Effector memory CD4-positive, alpha-beta T cell (primary cell): ENCODE measurements around the gene CEP170B.
"Not testable (repeated sequence)": the region's sequence is repeated elsewhere in the genome, so short reads cannot be mapped to it uniquely, and the experiment has no call there.

Experiments
- DNase-seq, 3 donors: peaks; one replicate each; pipeline ENCODE4 v3.0.0-alpha.2; 2020
- H3K27ac ChIP-seq: 2 replicates; pipeline ENCODE4 v1.7.0; 2013; ENCODE audit warnings: mild to moderate bottlenecking, low read length, moderate library complexity; ENCODE audit not compliant: insufficient read depth, poor library complexity, severe bottlenecking
- H3K27me3 ChIP-seq: replicated peaks from 2 replicates; pipeline ENCODE4 v1.7.0; 2013; ENCODE audit warnings: mild to moderate bottlenecking, low read length; ENCODE audit not compliant: insufficient read depth, control insufficient read depth, poor library complexity, severe bottlenecking
- H3K36me3 ChIP-seq: 2 replicates; pipeline ENCODE4 v1.7.0; 2013; ENCODE audit warnings: mild to moderate bottlenecking, low read length, moderate library complexity; ENCODE audit not compliant: control insufficient read depth, insufficient read depth
- H3K4me1 ChIP-seq: 2 replicates; pipeline ENCODE4 v1.7.0; 2013; ENCODE audit warnings: low read length, mild to moderate bottlenecking; ENCODE audit not compliant: control insufficient read depth, insufficient read depth, poor library complexity, severe bottlenecking
- H3K4me3 ChIP-seq: 2 replicates; pipeline ENCODE4 v1.7.0; 2013; ENCODE audit warnings: low read length, low read depth, mild to moderate bottlenecking; ENCODE audit not compliant: insufficient read depth, poor library complexity, severe bottlenecking
- H3K9me3 ChIP-seq: 2 replicates; pipeline ENCODE4 v1.7.0; 2013; ENCODE audit warnings: mild to moderate bottlenecking, low read length, moderate library complexity; ENCODE audit not compliant: control insufficient read depth

The CEP170B gene

DNA sequence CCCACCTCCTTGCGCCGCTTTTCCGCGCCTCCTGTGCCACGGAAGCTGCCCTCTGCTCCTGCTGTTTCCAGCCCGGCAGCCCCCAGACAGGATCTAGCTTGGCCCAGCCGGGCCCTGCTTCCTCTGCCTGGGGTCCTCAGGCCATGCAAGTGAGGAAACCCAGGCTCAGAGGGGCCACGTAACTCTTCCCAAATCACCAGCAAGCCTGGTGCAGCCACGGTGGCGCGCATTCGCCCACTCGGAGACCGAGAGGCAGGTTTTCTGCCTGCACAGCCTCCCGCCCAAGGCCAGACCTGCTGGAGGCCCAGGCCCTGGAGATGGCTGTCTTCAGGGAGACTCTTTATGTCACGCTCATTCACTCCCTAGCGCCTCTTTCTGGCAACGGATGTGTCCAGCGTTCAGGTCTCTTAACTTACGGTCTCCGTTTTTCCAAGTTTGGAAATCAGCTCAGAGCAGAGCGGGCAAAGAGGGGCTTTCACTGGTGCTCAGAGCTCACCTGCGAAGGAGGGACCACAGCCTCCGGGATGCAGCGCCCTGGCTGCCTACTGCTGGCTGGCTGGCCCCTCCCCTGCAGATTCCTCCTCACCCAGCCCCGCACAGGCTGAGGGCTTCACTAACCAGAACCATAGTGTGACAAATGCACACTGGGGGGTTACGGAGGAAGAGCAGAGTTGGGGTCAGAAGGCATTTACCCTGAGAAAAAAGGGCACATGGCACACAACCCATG lies 20.6 kb upstream of the CEP170B start:
- H3K9me3 ChIP-seq = no peaks in the 10 kb centered on the region
- H3K27me3 ChIP-seq = peaks cover 27% of the 10 kb centered on the region
- no peak overlapping the region for H3K27ac ChIP-seq
- no peak overlapping the region for H3K4me3 ChIP-seq
- H3K36me3 ChIP-seq = no peaks in the 10 kb centered on the region
- no peak for DNase-seq
- H3K4me1 ChIP-seq = peaks cover 7% of the 10 kb centered on the region

DNA sequence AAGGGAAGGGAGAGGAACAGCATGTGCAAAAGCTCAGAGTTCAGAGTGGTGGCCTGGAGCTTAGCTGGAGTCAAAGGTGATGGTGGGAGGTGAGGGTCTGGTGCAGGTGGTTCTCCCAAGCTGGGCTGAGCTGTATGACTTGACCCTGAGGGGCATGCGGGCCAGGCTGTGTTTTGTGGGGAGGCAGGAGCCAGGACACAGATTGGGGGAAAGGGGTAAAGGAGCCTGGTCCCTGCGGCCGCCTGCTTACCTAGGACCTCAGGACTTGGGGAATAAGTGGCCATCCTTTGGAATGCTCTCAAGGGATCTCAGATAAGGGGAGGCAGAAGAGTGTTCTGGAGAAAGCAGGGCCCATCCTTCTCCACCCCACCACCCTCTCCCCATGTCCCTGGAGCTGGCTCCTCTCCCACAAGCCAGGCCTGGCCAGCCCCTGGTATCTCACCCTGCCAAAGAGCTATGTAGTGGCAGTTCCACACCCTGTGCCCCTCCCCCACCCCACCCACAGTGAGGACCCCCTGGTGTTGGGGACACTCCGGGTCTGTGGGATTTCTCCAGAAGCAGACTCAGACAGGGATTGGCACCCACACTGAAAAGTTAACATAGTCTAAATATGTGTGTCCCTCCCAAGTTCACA lies 19.9 kb upstream of the CEP170B start:
- no peak for DNase-seq
- Histone ChIP-seq H3K4me3 (no peak overlapping the region), H3K27ac (no peak overlapping the region), H3K27me3 (peaks cover 27% of the 10 kb centered on the region), H3K36me3 (no peaks in the 10 kb centered on the region), H3K4me1 (peaks cover 7% of the 10 kb centered on the region), H3K9me3 (no peaks in the 10 kb centered on the region)

DNA sequence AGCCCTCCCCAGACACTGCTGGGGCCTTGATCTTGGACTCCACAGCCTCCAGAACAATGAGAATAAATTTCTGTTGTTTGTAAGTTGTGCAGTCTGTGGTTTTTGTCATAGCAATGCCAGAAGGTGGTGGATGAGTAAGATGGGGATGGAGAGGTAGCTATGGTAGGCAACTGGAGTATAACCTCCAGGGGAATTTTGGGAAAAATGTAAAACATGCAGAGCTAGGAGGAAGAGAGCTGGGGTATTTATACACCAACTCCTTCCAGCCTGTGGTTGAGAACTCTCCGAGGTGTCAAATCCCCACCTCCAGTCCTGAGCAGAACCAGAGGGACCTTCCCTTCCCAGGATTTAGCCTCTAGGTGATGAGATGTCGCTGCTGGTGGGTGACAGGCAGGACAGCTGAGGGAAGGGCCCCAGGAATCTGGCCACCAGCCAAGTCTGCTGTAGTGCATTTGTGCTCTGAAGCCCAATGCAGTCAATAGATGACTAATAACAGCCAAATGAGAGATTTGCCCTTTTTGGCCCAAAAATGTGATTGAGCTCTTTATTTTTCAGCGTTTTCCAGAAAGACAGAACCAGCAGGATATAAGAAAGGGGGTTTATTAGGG lies 19.1 kb upstream of the CEP170B start:
- H3K4me3 ChIP-seq = no peak overlapping the region
- no peak for DNase-seq
- no peaks in the 10 kb centered on the region for H3K36me3 ChIP-seq
- H3K9me3 ChIP-seq = no peaks in the 10 kb centered on the region
- peaks cover 27% of the 10 kb centered on the region for H3K27me3 ChIP-seq
- peaks cover 7% of the 10 kb centered on the region for H3K4me1 ChIP-seq
- H3K27ac ChIP-seq = no peak overlapping the region

DNA sequence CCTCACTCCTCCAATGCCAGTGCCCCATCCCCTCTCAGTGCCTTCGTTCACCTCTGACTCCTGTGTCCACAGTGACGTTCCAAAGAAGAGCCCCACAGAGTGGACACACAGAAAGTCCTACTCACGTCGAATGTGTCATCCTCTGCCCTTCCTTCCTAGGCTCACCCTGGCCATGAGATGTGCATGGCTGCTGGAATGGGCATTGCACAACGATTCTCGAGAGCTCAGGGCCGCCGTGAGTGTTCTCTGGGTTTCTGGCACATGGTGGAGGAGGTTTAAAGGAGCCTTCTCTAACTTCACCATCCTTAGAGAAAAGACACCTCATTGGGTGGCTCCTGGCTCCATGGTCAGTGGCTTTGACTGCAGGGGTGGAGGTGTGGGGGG lies 12.8 kb upstream of the CEP170B start:
- H3K27me3 ChIP-seq = no peaks in the 10 kb centered on the region
- no peak overlapping the region for H3K4me3 ChIP-seq
- no peak for DNase-seq
- no peaks in the 10 kb centered on the region for H3K4me1 ChIP-seq
- H3K36me3 ChIP-seq = no peaks in the 10 kb centered on the region
- no peak overlapping the region for H3K27ac ChIP-seq
- no peaks in the 10 kb centered on the region for H3K9me3 ChIP-seq

DNA sequence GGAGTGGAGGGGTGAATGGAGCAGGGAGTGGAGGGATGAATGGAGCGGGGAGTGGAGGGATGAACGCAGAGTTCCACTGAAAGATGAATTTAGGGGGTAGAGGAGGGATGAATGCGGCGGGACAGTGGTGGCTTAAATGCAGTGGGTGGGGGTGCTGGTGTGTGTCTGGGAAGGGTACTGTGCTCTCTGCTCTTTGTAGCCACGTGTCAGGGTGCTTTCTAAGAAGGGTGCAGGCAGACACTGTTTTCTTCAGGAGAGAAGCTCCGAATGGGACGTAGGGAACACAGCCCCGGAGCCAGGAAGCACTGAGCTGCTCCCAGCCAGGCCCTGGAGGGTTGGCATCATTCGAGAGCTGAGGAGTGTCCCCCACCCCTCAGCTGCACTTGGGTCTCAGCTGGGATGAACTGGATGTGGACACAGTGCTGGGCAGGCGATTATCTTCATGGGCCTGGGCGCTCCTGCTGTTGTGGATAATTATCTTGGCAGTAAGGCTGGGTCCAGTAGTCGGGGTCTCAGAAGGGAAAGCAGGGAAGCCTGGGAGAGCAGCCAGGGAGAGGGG lies 9.5 kb upstream of the CEP170B start:
- H3K4me1 ChIP-seq = no peaks in the 10 kb centered on the region
- H3K4me3 ChIP-seq = no peak overlapping the region
- H3K27ac ChIP-seq = no peak overlapping the region
- no peaks in the 10 kb centered on the region for H3K9me3 ChIP-seq
- DNase-seq = no peak
- H3K27me3 ChIP-seq = no peaks in the 10 kb centered on the region
- H3K36me3 ChIP-seq = no peaks in the 10 kb centered on the region

DNA sequence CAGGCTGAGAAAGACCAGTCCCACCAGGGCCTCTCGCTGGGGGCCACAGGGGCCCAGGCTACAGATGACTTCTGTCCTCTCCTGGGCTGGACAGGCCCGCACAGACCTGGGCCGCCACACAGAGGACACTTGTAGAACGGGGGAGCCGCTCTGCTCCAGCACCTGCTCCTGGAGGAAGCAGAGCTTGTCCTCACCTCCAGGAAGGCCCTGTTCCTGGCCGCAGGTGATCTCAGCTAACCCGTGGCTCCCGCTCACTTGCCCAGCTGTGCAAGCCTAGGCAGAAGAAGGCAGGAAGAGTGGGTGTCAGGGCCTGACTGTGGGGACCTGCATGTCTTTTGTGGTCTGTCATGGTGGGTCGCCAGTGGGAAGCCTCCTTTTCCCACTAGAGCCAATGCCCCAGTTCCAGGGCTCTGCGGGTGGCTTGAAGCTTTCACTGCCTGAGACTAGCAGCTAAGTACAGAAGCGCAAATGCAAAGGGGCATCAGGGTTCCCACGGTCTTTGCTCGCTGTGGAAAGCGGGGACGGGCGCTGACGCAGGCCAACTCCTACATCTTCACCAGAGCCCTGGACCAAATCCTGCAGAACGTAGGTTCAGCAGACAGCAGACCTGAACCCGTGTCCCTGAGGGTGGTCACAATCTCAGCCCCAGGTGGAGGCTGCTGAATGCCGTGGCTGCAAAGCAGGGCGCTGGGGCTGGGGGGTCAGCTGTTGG lies 8.8 kb upstream of the CEP170B start:
- no peaks in the 10 kb centered on the region for H3K9me3 ChIP-seq
- no peaks in the 10 kb centered on the region for H3K36me3 ChIP-seq
- no peaks in the 10 kb centered on the region for H3K4me1 ChIP-seq
- H3K4me3 ChIP-seq = no peak overlapping the region
- DNase-seq = no peak
- no peak overlapping the region for H3K27ac ChIP-seq
- no peaks in the 10 kb centered on the region for H3K27me3 ChIP-seq

DNA sequence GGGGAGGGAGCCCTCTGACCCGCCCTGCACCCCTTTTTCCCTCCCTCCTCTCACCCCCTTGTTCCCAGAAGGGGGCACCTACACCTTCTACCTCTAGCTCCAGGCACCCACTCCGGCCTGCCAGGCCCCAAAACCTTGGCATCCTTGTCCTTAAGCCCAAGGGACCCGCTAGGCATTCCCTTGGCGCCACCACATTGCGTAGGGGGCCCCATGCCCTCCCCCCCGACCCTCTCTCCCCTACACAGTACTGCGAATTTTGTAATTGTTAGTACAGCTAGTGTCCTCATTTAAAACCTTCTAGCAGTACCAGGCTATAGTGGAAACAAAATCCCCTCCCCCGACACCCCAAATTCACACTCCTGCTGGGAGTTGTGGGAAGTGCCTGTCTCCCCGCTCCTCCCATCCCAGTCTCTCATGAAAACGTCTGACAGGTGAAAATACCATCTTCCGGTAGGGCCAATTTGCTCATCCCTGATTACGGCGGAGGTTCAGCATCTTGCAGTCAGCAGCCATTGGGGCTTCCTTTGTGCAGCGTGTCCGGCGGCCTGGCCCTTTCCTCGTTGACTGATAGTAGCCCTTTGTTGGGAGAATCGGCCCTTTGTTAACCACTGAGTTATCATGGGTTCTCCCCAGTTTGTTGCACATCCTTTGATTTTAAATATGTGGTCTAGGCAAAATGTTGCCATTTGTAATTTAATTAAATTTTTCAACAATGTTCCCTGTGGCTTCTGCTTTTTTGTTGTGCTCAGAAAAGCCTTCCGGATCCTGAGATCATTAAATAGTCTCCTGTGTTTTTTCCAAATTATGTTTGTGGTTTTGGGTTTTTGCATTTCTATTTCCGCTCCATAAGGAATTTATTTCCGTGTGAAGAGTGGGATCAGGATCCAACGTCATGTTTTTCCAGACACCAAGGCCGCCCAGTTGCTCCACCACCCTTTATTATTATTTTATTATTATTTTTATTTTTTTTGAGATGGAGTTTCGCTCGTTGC lies 7.9 kb upstream of the CEP170B start:
- Histone ChIP-seq H3K36me3 (no peaks in the 10 kb centered on the region), H3K27ac (no peak overlapping the region), H3K27me3 (no peaks in the 10 kb centered on the region), H3K4me1 (no peaks in the 10 kb centered on the region), H3K9me3 (no peaks in the 10 kb centered on the region), H3K4me3 (no peak overlapping the region)
- DNase-seq = no peak

DNA sequence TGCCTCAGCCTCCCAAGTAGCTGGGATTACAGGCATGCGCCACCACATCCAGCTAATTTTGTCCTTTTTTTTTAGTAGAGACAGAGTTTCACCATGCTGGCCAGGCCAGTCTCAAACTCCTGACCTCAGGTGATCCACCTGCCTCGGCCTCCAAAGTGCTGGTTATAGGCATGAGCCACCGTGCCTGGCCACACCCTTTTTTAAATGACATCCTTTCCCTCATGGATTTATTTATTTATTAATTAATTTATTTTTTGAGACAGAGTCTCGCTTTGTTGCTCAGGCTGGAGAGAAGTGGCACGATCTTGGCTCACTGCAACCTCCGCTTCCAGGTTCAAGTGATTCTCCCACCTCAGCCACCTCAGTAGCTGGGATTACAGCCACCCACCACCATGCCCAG lies 7.1 kb upstream of the CEP170B start:
- not testable (repeated sequence) for H3K36me3 ChIP-seq

DNA sequence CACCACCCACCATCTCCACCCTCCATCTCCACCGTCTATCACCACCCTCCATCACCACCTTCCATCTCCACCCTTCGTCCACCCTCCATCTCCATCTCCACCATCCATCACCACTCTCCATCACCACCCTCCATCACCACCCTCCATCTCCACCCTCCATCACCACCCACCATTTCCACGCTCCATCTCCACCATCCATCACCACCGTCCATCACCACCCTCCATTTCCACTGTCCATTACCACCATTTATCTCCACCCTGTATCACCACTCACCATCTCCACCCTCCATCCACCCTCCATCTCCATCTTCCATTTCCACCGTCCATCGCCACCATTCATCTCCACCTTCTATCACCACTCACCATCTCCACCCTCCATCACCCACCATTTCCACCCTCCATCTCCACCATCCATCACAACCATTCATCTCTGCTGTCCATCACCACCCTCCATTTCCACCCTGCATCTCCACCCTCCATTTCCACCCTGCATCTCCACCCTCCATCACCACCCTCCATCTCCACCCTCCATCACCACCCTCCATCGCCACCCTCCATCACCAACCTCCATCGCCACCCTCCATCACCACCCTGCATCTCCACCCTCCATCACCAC lies 6.1 kb upstream of the CEP170B start:
- Histone ChIP-seq H3K4me3 (no peak overlapping the region), H3K27ac (no peak overlapping the region), H3K4me1 (no peaks in the 10 kb centered on the region), H3K36me3 (no peaks in the 10 kb centered on the region), H3K9me3 (no peaks in the 10 kb centered on the region), H3K27me3 (no peaks in the 10 kb centered on the region)
- no peak for DNase-seq

More for the DNA sequence above, 7.1 kb upstream of the CEP170B start:
- H3K27ac ChIP-seq, H3K9me3 ChIP-seq, H3K4me1 ChIP-seq, DNase-seq, H3K27me3 ChIP-seq, H3K4me3 ChIP-seq: not testable (repeated sequence)
